A549 (cell line): ENCODE results near the gene GJD3.

Experiments used
- CEBPB ChIP-seq, 2 experiments: fragments of >200 bp in 1 of 2; sonication (Bioruptor Twin) in 1 of 2; formaldehyde crosslinking in 1 of 2; IDR thresholded peaks; 2 replicates each; pipeline ENCODE4 v1.6.1; 2012 to 2016
- GATA3 ChIP-seq: IDR thresholded peaks from 2 replicates; pipeline ENCODE4 v1.6.1; 2012; ENCODE audit warnings: borderline replicate concordance
- JUN ChIP-seq, 2 experiments: fragments of >200 bp; sonication (Bioruptor Twin); formaldehyde crosslinking; IDR thresholded peaks; 2 replicates in 1 of 2; 3 replicates in 1 of 2; pipeline ENCODE4 v1.6.1; 2016 to 2017
- MAFK ChIP-seq: fragments of 450-650 bp; IDR thresholded peaks from 2 replicates; pipeline ENCODE4 v1.6.1; 2014; ENCODE audit not compliant: partially characterized antibody
- PHF8 ChIP-seq: fragments of 200-600 bp; sonication (generic); IDR thresholded peaks from 2 replicates; pipeline ENCODE4 v1.6.1; 2016; ENCODE audit warnings: low read depth, mild to moderate bottlenecking, antibody characterized with exemption, moderate library complexity, borderline replicate concordance
- POLR2A ChIP-seq: IDR thresholded peaks from 2 replicates; pipeline ENCODE4 v1.6.1; 2012; ENCODE audit warnings: mild to moderate bottlenecking, low read length
- RARB ChIP-seq: fragments of 250-450 bp; sonication (Bioruptor Pico); IDR thresholded peaks from 2 replicates; pipeline ENCODE4 v1.8.0; 2021; ENCODE audit warnings: mild to moderate bottlenecking, moderate library complexity
- RFX5 ChIP-seq: fragments of 450-650 bp; IDR thresholded peaks from 2 replicates; pipeline ENCODE4 v1.7.1; 2014; ENCODE audit warnings: antibody characterized with exemption, mild to moderate bottlenecking, moderate library complexity
- ZFP36 ChIP-seq: fragments of 450-650 bp; IDR thresholded peaks from 2 replicates; pipeline ENCODE4 v1.6.1; 2014; ENCODE audit warnings: borderline replicate concordance; ENCODE audit not compliant: partially characterized antibody
- TF ChIP-seq, protein P1 (sequence below): fragments of >200 bp; sonication (Bioruptor Twin); formaldehyde crosslinking; IDR thresholded peaks from 3 replicates; pipeline ENCODE4 v1.5.1; 2016
- TF ChIP-seq, protein P2 (sequence below): fragments of 450-650 bp; IDR thresholded peaks from 2 replicates; pipeline ENCODE4 v1.6.1; 2014; ENCODE audit warnings: antibody characterized with exemption
- TF ChIP-seq, protein P3 (sequence below): IDR thresholded peaks from 2 replicates; pipeline ENCODE4 v1.6.1; 2012

DNA sequence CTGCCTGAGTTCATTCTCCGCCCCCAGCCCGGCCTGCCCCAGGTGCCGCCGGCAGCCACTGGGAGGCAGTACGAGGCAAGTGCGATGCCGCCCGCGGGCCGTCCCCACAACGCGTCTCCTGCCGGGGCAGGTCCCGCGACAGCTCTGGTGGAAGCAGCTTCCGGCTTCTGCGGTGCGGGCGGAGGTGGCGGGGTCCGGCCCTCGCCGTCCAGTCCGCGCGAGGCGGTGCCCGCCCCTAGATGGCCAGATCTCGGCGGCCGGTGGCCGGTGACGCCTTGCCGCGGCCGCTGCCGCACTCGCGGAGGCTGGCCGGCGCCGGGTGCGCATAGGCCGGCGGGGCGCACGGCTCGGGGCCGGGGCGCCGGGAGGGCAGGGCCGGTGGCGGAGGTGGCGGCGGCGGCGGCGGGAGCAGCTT is 1.8 kb downstream of the GJD3 start:
- TF ChIP-seq, protein P1, sequence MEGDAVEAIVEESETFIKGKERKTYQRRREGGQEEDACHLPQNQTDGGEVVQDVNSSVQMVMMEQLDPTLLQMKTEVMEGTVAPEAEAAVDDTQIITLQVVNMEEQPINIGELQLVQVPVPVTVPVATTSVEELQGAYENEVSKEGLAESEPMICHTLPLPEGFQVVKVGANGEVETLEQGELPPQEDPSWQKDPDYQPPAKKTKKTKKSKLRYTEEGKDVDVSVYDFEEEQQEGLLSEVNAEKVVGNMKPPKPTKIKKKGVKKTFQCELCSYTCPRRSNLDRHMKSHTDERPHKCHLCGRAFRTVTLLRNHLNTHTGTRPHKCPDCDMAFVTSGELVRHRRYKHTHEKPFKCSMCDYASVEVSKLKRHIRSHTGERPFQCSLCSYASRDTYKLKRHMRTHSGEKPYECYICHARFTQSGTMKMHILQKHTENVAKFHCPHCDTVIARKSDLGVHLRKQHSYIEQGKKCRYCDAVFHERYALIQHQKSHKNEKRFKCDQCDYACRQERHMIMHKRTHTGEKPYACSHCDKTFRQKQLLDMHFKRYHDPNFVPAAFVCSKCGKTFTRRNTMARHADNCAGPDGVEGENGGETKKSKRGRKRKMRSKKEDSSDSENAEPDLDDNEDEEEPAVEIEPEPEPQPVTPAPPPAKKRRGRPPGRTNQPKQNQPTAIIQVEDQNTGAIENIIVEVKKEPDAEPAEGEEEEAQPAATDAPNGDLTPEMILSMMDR: peak; percentile 85
- TF ChIP-seq PHF8: no peak; the same call in 1 of the 2 replicates
- TF ChIP-seq RFX5: no peak
- no peak for TF ChIP-seq MAFK
- no peak for TF ChIP-seq GATA3
- peak; percentile 54 to 89; a peak in 4 of 5 replicates for TF ChIP-seq JUN (IDR thresholded peaks at IDR 0.05)
- peak; percentile 74 for TF ChIP-seq POLR2A
- TF ChIP-seq CEBPB (IDR thresholded peaks at IDR 0.05): no peak
- TF ChIP-seq, protein P2, sequence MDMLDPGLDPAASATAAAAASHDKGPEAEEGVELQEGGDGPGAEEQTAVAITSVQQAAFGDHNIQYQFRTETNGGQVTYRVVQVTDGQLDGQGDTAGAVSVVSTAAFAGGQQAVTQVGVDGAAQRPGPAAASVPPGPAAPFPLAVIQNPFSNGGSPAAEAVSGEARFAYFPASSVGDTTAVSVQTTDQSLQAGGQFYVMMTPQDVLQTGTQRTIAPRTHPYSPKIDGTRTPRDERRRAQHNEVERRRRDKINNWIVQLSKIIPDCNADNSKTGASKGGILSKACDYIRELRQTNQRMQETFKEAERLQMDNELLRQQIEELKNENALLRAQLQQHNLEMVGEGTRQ: no peak
- TF ChIP-seq RARB (CRISPR knock-in tag): no peak
- TF ChIP-seq, protein P3, sequence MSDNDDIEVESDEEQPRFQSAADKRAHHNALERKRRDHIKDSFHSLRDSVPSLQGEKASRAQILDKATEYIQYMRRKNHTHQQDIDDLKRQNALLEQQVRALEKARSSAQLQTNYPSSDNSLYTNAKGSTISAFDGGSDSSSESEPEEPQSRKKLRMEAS: peak; percentile 93
- TF ChIP-seq ZFP36: no peak
